Stimulated activated CD4-positive, alpha-beta T cell treated with anti-CD3 and anti-CD28 coated beads, TNF-alpha, amount 100 ng/mL, for 24 hours (primary cell): Measurements from ENCODE around the gene DLGAP1.
A peak's percentile ranks its signal among the peaks of the same experiment; 100 is the strongest.
"Not testable (repeated sequence)": the region's sequence is repeated elsewhere in the genome, so short reads cannot be mapped to it uniquely, and the experiment has no call there.

Experiments
- DNase-seq, 3 experiments: peaks; one replicate each; pipeline ENCODE4 v3.0.0-alpha.2; 2020; ENCODE audit warnings: low read depth in 3 of 3

Gene DLGAP1

DNA sequence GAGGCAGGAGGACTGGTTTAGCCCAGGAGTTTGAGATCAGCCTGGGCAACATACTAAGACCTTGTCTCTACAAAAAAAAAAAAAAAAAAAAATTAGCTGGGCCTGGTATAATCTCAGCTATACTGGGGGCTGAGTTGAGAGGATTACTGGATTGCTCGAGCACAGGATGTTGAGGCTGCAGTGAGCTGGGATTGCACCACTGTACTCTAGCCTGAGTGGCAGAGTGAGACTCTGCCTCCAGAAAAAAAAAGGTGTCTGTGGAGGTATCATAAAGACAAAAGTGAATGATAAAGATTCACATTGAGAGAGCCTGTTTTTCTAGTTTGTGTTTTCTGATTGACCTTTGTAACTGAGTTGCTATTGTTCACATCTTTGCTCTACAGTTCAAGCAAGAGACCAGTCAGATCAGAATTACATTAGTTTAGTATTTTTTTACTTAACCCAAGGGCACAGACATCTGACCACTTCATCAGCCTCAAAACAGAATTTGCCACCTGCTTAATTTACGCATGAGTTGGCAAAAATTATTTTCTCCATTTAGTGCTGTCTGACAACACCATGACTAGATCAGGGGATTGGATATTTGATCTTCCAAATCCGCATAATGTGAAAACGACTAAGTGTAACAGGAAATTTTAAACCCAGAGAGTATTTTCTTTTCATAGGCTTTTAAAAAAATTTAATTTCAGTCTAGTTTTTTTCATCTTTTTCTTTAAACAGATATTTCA is 734.1 kb downstream of the DLGAP1 start:
- DNase-seq = no peak

- DNase-seq = no peak
Measured at GRCh38 chr18:3720159-3720558, 734.9 kb downstream of the DLGAP1 start.

DNA sequence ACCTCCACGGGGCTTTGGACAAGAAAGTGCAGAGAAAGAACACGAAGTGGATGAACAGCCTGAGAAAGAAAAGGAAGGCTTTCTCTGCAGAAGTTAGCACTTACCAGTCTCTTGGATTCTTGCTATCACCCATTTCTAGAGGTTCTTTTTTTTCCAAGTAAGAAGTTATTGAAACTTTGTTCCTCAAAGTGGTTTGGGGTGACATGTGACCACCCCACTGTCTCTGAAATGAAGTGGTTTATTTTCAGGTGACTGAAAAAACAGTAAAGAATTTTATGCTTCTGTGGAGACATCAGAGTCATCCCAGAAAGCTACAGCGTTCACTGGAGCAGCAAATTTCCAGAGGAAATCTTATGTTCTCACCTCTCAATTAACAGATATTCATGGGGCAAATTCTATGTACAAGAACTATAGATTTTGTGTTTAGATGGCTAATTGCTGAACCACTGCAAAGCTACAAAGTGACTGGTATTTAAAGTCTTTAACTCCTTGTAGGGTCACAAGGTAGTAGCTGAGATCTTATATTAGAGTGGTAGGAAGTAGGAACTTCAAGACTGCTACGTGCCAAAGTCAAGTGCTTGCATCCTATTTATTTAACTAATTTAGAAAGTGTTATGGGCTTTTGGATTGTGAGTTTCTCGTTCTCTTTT is 737.6 kb downstream of the DLGAP1 start:
- no peak for DNase-seq

- DNase-seq = no peak
Measured at GRCh38 chr18:3716116-3716660, 738.9 kb downstream of the DLGAP1 start.

GRCh38 chr18:3715231-3716080 is 739.7 kb downstream of the DLGAP1 start:
- DNase-seq = no peak

- DNase-seq = no peak
Measured at GRCh38 chr18:3713708-3714107, 741.4 kb downstream of the DLGAP1 start.

DNA sequence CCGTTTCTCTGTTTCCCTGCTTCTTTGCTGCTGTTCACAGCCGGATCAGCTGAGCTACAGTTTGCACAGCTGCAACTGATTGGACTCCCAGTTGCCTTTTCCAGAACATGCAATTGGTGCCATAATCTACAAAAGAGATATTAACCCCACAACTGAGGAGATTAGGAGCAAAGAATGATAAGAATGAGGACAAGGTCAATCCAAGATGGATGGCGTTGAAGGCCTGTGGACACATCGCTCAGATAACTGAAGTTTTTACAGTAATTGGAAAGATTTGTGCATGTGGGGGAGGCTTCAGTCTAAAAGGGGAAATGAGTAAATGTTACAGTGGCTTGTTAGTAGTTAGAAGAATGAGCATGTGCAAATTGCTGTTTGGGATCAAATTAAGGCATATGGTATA is 741.9 kb downstream of the DLGAP1 start:
- no peak for DNase-seq

DNA sequence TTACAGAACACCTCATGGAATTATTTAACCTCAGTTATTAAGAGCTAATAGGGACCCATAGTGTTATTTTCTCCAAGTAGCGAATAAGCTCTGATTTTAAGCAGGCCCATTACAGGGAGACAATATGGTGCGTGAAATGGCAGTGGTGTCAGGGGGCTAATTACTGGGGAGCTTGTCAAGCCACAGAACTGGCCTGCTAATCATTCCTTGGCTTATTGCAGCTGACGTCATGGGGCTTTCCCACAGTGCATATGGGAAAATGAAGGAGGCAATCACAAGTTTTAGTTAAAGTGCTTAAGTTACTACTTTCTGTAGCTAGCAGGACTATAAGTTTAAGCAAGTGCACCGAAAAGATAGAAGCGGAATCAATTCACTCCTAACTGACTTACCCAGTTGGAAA is 742.6 kb downstream of the DLGAP1 start:
- no peak for DNase-seq

- DNase-seq = no peak
Measured at GRCh38 chr18:3710712-3711301, 744.3 kb downstream of the DLGAP1 start.

- no peak for DNase-seq
Measured at GRCh38 chr18:3709205-3709604, 745.9 kb downstream of the DLGAP1 start.

DNA sequence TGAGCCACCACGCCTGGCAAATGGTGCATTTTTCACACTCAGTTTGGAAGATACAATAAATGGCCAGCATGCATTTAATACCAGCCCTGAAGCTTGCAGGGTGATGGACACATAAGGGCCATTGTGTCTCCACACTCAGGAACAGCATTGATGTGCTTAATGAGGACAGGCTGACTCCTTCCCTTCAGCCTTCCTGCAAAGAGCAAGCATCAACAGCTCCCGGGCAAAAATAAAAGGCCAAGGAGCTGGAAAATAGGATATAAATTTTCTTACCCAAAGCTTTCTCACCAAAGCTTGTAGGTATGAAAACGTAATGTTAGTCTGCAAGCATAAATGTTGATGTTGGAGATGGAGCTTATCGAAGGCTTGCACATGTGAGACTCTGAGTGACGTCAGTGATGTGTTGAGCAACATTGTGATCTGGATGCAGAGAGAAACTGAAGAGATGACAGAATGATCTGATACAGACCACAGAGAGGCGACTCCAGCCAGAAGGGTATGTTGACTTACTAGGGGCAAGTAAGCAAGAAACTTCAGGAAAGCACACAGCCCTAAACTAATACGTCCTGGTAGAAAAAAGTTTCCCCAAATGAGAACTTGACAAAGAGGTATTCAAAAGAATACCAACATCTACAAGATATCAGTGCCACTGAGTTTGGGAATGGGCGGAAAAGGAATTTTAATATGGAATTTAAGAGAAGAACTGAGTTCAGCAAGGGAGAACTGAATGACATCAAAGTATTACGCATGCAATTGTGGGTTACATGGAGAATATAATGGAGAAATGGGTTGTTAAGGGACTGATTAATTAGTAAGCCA is 748.6 kb downstream of the DLGAP1 start:
- DNase-seq = no peak

DNA sequence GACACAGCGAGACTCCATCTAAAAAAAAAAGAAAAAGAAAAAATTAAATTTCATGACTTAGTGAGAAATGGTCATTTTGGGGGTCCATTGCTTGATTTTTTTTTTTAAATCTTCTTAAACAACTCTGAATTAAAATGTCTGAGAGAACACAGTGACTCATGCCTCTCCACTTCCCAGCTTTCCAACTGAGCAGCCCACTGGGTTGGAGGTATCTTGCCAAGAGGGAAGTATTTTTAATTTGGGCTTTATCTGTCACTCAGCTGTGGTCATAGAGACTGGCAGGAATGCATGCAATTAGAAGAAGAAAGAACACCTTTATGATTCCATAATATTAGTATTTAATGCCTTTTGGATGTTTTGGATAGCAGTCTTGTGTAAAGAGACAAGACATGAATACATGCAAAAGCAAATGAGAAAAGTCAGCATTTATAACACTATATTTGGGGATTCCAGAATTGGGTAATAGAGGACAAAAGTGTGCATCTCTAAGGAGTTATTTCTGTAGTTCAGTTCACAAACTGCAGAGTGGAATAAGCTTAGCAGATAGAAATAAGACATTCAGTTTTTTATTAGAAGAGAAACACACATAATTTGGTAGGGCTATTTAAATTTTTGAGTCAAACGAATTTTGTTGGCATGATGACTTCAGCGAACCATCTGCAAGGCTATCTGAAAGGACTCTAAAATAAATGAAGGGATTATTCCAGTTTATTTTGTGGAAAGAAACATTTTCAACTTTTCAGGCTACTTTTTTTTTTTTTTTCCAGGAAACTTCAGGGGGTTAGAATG is 750.4 kb downstream of the DLGAP1 start:
- DNase-seq = no peak

DNA sequence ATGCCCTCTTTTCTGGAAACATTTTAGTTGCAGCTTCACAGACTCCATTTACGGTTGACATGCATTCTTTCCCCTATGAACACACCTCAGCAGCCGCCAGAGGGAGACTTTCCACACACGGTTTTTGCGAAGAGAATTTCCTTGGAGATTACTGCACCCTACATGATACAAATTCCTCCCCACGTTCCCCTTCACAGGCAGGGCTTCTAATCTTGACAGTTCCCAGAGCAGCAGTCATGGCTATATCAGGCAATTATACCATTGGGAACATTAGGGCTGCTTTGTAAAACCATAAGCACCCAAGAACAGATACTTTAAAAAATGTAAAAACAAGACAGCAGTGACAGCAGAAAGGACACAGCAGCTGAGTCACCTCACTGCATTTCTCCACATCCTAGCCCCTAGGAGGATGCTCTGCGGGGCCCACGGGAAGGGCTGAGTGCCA is 751.4 kb downstream of the DLGAP1 start:
- peak in 1 of 3 experiments; percentile 12 for DNase-seq

DNA sequence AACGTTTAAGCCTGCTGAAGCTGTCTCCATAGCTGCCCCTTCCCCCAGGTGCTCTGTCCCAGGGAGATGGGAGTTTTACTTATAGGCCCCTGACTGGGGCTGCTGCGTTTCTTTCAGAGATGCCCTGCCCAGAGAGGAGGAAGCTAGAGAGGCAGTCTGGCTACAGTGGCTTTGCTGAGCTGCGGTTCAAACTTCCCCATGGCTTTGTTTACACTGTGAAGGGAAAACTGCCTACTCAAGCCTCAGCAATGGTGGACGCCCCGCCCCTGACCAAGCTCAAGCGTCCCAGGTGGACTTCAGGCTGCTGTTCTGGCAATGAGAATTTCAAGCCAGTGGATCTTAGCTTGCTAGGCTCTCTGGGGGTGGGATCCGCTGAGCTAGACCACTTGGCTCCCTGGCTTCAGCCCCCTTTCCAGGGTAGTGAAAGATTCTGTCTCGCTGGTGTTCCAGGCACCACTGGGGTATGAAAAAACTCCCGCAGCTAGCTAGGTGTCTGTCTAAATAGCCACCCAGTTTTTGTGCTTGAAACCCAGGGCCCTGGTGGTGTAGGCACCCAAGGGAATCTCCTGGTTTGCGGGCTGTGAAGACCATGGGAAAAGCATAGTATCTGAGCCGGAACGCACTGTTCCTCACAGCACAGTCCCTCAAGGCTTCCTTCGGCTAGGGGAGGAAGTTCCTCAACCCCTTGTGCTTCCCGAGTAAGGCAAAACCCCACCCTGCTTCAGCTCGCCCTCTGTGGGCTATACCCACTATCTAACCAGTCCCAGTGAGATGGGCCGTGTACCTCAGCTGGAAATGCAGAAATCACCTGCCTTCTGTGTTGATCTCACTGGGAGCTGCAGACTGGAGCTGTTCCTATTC is 755.2 kb downstream of the DLGAP1 start:
- DNase-seq = not testable (repeated sequence)

GRCh38 chr18:3694030-3694778 is 760.9 kb downstream of the DLGAP1 start:
- DNase-seq = not testable (repeated sequence)

DNA sequence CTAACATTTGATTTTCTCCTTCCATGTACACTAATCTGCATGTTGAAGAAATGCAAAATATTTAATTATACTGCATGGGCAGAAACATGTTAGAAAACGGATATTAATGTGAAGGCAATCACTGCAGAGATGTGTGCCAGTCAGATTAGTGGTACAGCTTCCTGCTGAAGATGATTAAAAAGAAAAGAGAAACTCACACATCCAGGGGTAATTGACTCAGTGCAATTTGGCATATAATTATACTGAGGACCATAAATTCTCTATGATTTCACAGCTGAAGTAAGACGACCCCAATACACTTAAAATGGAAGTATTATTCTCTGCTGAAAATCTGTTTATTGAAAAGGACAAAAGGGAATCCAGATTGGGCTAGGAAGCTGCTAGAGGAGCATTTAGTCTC is 761.7 kb downstream of the DLGAP1 start:
- no peak for DNase-seq

GRCh38 chr18:3692691-3693090 is 762.4 kb downstream of the DLGAP1 start:
- DNase-seq = no peak

GRCh38 chr18:3692113-3692621 is 762.9 kb downstream of the DLGAP1 start:
- DNase-seq = no peak
